HG02610 (cell line): ENCODE results near the gene AIG1.

Experiments used
- ATAC-seq: cut with Tn5 transposase; IDR thresholded peaks from one replicate; pipeline ENCODE4 v1.9.1; 2021; ENCODE audit warnings: mild to moderate bottlenecking, moderate library complexity; ENCODE audit not compliant: unreplicated experiment

The AIG1 gene

GRCh38 chr6:143260857-143261256 lies 200.2 kb downstream of the AIG1 start:
- ATAC-seq, result no peak

GRCh38 chr6:143261899-143262436 lies 201.3 kb downstream of the AIG1 start:
- ATAC-seq, result no peak

GRCh38 chr6:143262859-143263258 lies 202.2 kb downstream of the AIG1 start:
- peak; percentile 94 for ATAC-seq

- ATAC-seq, result no peak
Measured at GRCh38 chr6:143264379-143264778, 203.7 kb downstream of the AIG1 start.

- ATAC-seq, result no peak
Measured at GRCh38 chr6:143264986-143265764, 204.5 kb downstream of the AIG1 start.

GRCh38 chr6:143267760-143268159 lies 207.1 kb downstream of the AIG1 start:
- ATAC-seq, result no peak

GRCh38 chr6:143268439-143268838 lies 207.8 kb downstream of the AIG1 start:
- ATAC-seq, result no peak

GRCh38 chr6:143270026-143270425 lies 209.3 kb downstream of the AIG1 start:
- no peak for ATAC-seq

GRCh38 chr6:143271024-143271423 lies 210.3 kb downstream of the AIG1 start:
- no peak for ATAC-seq

- ATAC-seq, result peak; percentile 96
Measured at GRCh38 chr6:143276436-143276835, 215.7 kb downstream of the AIG1 start.

- ATAC-seq, result no peak
Measured at GRCh38 chr6:143279385-143279784, 218.7 kb downstream of the AIG1 start.

GRCh38 chr6:143283887-143284645 lies 223.4 kb downstream of the AIG1 start:
- ATAC-seq, result no peak

- no peak for ATAC-seq
Measured at GRCh38 chr6:143286251-143286795, 225.6 kb downstream of the AIG1 start.

GRCh38 chr6:143288923-143289322 lies 228.2 kb downstream of the AIG1 start:
- no peak for ATAC-seq

GRCh38 chr6:143290206-143290605 lies 229.5 kb downstream of the AIG1 start:
- no peak for ATAC-seq

- ATAC-seq, result no peak
Measured at GRCh38 chr6:143293523-143293922, 232.8 kb downstream of the AIG1 start.

- ATAC-seq, result no peak
Measured at GRCh38 chr6:143294265-143294860, 233.7 kb downstream of the AIG1 start.

GRCh38 chr6:143295932-143296331 lies 235.2 kb downstream of the AIG1 start:
- no peak for ATAC-seq

GRCh38 chr6:143298071-143298470 lies 237.4 kb downstream of the AIG1 start:
- no peak for ATAC-seq

GRCh38 chr6:143299253-143300166 lies 238.8 kb downstream of the AIG1 start:
- ATAC-seq, result peak; percentile 88
